ENCODE data around the gene GTF2F2.

GTF2F2 gene

DNA sequence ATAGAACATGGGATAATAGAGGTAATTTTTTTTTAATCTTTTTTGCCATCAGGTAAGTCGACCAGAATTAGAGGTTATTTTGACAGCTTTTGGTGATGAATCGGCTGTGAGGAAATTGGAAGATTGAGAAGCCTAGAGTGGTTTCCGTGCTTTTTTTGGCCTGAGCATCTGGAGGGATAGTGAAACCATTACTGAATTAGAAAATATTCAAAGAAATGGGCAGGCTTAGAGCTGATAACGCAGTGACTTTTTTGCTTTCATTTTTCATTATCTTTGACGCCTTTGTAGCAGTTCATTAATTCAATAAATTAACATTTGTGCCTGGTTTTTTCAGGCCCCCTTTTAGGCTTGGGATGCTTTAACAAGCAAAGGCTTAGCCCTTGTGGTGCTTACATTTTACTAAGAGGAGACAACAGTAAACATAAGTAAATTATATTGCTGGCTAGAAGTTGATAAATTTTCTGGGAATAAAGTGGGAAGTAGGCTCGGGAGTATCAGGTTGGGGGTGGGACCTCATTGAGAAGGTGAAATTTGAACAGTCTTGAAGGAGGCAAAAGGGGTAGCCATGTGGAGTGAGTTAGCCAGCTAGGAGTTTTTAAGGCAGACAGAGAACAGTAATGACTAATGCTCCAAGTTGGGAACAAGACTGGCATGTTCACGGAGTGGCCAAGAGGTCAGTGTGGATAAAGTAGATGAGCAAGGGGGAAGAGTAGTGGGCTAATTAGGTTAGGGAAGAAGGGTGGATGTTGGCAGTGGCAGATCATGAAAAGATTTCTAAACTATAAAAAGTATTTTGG, 36.5 kb downstream of the GTF2F2 start:
- no peak for DNase-seq (ENCODE audit: extremely low spot score)
- ChIA-PET CTCF (no interaction called here), POLR2A (no interaction called here)
- TF ChIP-seq CTBP1 (IDR thresholded peaks at IDR 0.05; ENCODE audit: borderline replicate concordance) (no peak), SUZ12 (IDR thresholded peaks at IDR 0.05) (no peak), NFRKB (IDR thresholded peaks at IDR 0.05) (no peak), ZNF384 (IDR thresholded peaks at IDR 0.05) (no peak), FOXK2 (IDR thresholded peaks at IDR 0.05) (no peak), FOXM1 (IDR thresholded peaks at IDR 0.05; ENCODE audit: borderline replicate concordance) (no peak), PKNOX1 (IDR thresholded peaks at IDR 0.05) (no peak), L3MBTL2 (conservative IDR thresholded peaks at IDR 0.05) (no peak), BHLHE40 (IDR thresholded peaks at IDR 0.05; ENCODE audit: borderline replicate concordance) (no peak), ELF4 (IDR thresholded peaks at IDR 0.05) (no peak), FOXA1 (IDR thresholded peaks at IDR 0.05) (no peak), ARNT (IDR thresholded peaks at IDR 0.05) (no peak), LEF1 (IDR thresholded peaks at IDR 0.05; ENCODE audit: borderline replicate concordance) (no peak), HDGF (IDR thresholded peaks at IDR 0.05; ENCODE audit: borderline replicate concordance) (no peak), SP1 (IDR thresholded peaks at IDR 0.05) (no peak), TARDBP (IDR thresholded peaks at IDR 0.05) (no peak)

DNA sequence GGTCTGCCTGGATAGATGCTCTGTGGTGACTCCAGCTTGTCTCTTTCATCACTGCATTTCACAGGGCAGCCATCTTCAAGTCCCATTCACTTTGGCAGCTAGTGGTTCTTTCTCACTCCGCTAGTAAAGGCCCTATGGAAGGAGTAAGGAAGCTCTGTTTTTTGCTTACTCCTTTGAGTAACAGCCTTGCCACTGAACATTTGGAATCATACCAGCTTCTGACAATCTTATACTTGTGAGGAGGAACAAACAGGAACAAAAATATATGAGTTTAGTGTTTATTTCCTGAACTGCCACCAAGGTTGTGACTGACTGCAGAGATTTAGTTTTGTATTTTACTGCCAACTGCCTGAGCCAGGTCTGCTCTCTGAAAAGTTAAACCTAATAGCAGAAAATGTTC, 41.9 kb downstream of the GTF2F2 start:
- ChIA-PET POLR2A (no interaction called here), CTCF (no interaction called here)
- TF ChIP-seq ELF4 (IDR thresholded peaks at IDR 0.05) = no peak
- TF ChIP-seq PKNOX1 (IDR thresholded peaks at IDR 0.05) = no peak
- TF ChIP-seq FOXA1 (IDR thresholded peaks at IDR 0.05) = no peak
- TF ChIP-seq FOXM1 (IDR thresholded peaks at IDR 0.05; ENCODE audit: borderline replicate concordance) = no peak
- TF ChIP-seq HDGF (IDR thresholded peaks at IDR 0.05; ENCODE audit: borderline replicate concordance) = no peak
- no peak for TF ChIP-seq L3MBTL2 (conservative IDR thresholded peaks at IDR 0.05)
- DNase-seq (ENCODE audit: extremely low spot score) = no peak

DNA sequence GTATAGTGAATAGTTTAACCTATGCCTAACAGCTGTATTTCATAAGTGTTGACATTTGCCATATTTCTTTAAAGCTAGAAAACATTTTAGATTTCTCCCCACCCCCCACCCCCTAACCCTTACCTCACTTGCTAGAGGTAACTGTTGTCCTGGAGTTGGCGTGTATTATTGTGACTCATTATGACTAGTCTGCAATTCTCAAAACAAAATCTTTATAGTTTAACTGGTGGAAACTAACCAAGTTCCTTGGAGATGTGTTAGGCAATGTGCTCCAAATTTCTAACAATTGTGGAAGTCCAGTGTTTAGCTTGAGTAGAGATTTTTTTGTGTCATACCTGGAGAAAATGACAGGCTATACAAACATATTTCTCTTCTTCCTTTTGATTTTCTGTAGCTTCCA, 42.5 kb downstream of the GTF2F2 start:
- no peak for DNase-seq (ENCODE audit: extremely low spot score)
- ChIA-PET POLR2A (no interaction called here), CTCF (no interaction called here)

GRCh38 chr13:45166858-45167257, 46.5 kb downstream of the GTF2F2 start:
- ChIA-PET CTCF (no interaction called here), POLR2A (no interaction called here)
- no peak for TF ChIP-seq ZNF384 (IDR thresholded peaks at IDR 0.05)
- DNase-seq (ENCODE audit: extremely low spot score) = no peak

More for the DNA sequence above, 42.5 kb downstream of the GTF2F2 start:
- TF ChIP-seq ARNT (IDR thresholded peaks at IDR 0.05) = no peak

GRCh38 chr13:45167611-45168554, 47.6 kb downstream of the GTF2F2 start:
- CTCF ChIA-PET = no interaction called here
- no peak for DNase-seq (ENCODE audit: extremely low spot score)
- TF ChIP-seq CTBP1 (IDR thresholded peaks at IDR 0.05; ENCODE audit: borderline replicate concordance) (no peak), LEF1 (IDR thresholded peaks at IDR 0.05; ENCODE audit: borderline replicate concordance) (no peak), SUZ12 (IDR thresholded peaks at IDR 0.05) (no peak), L3MBTL2 (conservative IDR thresholded peaks at IDR 0.05) (no peak), BHLHE40 (IDR thresholded peaks at IDR 0.05; ENCODE audit: borderline replicate concordance) (no peak), HDGF (IDR thresholded peaks at IDR 0.05; ENCODE audit: borderline replicate concordance) (no peak), FOXK2 (IDR thresholded peaks at IDR 0.05) (no peak), SP1 (IDR thresholded peaks at IDR 0.05) (no peak)
- POLR2A ChIA-PET = no interaction called here

GRCh38 chr13:45168555-45168930, 48.2 kb downstream of the GTF2F2 start:
- TF ChIP-seq ZNF384 (IDR thresholded peaks at IDR 0.05) (no peak), FOXA1 (IDR thresholded peaks at IDR 0.05) (no peak), TARDBP (IDR thresholded peaks at IDR 0.05) (no peak), CTBP1 (IDR thresholded peaks at IDR 0.05; ENCODE audit: borderline replicate concordance) (no peak), ARNT (IDR thresholded peaks at IDR 0.05) (no peak), FOXK2 (IDR thresholded peaks at IDR 0.05) (no peak), PKNOX1 (IDR thresholded peaks at IDR 0.05) (no peak), L3MBTL2 (conservative IDR thresholded peaks at IDR 0.05) (no peak), NFRKB (IDR thresholded peaks at IDR 0.05) (no peak), SP1 (IDR thresholded peaks at IDR 0.05) (no peak), LEF1 (IDR thresholded peaks at IDR 0.05; ENCODE audit: borderline replicate concordance) (no peak), ELF4 (IDR thresholded peaks at IDR 0.05) (no peak), HDGF (IDR thresholded peaks at IDR 0.05; ENCODE audit: borderline replicate concordance) (no peak), BHLHE40 (IDR thresholded peaks at IDR 0.05; ENCODE audit: borderline replicate concordance) (no peak), FOXM1 (IDR thresholded peaks at IDR 0.05; ENCODE audit: borderline replicate concordance) (no peak), SUZ12 (IDR thresholded peaks at IDR 0.05) (no peak)
- DNase-seq (ENCODE audit: extremely low spot score) = no peak
- ChIA-PET CTCF (no interaction called here), POLR2A (no interaction called here)

All from HEK293T (cell line).